Measurements from ENCODE around the gene TSPO. TPM values are rescaled to one million over a fixed set of nuclear protein-coding genes. Genes with fewer than 3 reads are reported as not detected.

The TSPO gene
- total and polyA plus RNA-seq, 2 of the 13 experiments (the other 11 are each of a cell fraction or from before 2014, with no cell fraction given), result 0.46 to 1.4 TPM

DNA sequence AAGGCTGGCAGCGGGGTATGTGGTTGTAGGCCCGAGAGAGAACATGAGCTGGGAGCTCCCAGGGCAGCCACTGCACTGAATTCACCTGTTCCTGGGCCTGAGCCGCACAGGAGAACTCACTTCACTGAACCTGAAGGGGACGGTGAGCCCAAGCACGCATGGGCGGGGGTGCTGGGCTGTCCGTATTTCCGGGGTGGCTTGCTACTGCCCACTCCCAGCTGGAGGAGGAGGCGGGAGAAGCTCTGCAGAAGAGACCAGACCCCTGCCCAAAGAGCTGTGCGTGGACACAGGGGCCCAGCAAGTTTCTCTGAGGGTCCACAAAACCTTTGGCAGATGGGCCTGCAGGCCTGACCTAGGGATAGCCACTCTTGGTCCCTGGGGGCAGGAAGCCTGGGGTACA is 30.8 kb downstream of the TSPO start (continued):
- TF ChIP-seq, protein P1, sequence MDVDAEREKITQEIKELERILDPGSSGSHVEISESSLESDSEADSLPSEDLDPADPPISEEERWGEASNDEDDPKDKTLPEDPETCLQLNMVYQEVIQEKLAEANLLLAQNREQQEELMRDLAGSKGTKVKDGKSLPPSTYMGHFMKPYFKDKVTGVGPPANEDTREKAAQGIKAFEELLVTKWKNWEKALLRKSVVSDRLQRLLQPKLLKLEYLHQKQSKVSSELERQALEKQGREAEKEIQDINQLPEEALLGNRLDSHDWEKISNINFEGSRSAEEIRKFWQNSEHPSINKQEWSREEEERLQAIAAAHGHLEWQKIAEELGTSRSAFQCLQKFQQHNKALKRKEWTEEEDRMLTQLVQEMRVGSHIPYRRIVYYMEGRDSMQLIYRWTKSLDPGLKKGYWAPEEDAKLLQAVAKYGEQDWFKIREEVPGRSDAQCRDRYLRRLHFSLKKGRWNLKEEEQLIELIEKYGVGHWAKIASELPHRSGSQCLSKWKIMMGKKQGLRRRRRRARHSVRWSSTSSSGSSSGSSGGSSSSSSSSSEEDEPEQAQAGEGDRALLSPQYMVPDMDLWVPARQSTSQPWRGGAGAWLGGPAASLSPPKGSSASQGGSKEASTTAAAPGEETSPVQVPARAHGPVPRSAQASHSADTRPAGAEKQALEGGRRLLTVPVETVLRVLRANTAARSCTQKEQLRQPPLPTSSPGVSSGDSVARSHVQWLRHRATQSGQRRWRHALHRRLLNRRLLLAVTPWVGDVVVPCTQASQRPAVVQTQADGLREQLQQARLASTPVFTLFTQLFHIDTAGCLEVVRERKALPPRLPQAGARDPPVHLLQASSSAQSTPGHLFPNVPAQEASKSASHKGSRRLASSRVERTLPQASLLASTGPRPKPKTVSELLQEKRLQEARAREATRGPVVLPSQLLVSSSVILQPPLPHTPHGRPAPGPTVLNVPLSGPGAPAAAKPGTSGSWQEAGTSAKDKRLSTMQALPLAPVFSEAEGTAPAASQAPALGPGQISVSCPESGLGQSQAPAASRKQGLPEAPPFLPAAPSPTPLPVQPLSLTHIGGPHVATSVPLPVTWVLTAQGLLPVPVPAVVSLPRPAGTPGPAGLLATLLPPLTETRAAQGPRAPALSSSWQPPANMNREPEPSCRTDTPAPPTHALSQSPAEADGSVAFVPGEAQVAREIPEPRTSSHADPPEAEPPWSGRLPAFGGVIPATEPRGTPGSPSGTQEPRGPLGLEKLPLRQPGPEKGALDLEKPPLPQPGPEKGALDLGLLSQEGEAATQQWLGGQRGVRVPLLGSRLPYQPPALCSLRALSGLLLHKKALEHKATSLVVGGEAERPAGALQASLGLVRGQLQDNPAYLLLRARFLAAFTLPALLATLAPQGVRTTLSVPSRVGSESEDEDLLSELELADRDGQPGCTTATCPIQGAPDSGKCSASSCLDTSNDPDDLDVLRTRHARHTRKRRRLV (CRISPR knock-in tag; IDR thresholded peaks at IDR 0.05), result no peak
- no peak for TF ChIP-seq ZFP90 (CRISPR knock-in tag; IDR thresholded peaks at IDR 0.05; ENCODE audit: borderline replicate concordance)

DNA sequence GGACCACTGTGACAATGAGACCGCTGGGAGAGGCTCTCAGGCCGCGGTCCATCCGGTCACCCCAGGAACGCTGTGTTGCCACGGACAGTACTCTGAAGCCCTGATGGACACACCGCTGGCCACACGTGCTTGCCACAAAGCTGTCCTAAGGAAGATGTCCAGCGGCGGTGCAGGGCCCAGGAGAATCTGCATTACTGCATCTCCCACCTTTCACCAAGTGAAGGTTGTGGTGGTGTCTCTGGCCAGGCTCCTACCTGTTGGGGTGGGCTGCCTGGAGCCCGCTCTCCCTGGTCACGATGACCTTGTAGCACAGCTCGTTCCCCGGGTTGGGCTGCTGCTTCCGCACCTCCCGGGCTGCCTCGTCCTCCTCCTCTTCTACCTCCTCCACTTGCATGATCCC is 31.4 kb downstream of the TSPO start:
- no peak for DNase-seq (ENCODE audit: low spot score)
- H3K4me3 ChIP-seq (replicated peaks in 1 of 3; ENCODE audit: insufficient read depth in 1 of 3, low read depth in 2 of 3, low read length in 3 of 3), result no peak overlapping the region
- H3K9me3 ChIP-seq (ENCODE audit: low read length), result no peaks in the 10 kb centered on the region
- H3K36me3 ChIP-seq (replicated peaks in 1 of 2; ENCODE audit: control insufficient read depth in 1 of 2, insufficient read depth in 2 of 2, low read length in 2 of 2), result peaks cover 9 to 25% of the 10 kb centered on the region in 2 experiments; a peak in 4 of 5 replicates
- ChIA-PET POLR2A (no interaction called here), CTCF (ENCODE audit: low intra/inter-chr PET ratio, low total read pairs) (no interaction called here)
- peaks cover 14% of the 10 kb centered on the region for H3K79me2 ChIP-seq (ENCODE audit: insufficient read depth, low read length)
- no peak overlapping the region for H2AFZ ChIP-seq (ENCODE audit: low read length)
- peaks cover 26% of the 10 kb centered on the region for H3K4me1 ChIP-seq (ENCODE audit: insufficient read depth, low read length)
- no peak overlapping the region for H3K9ac ChIP-seq (ENCODE audit: insufficient read depth, low read depth, low read length)
- no peak overlapping the region for H3K27ac ChIP-seq (ENCODE audit: extremely low read length, insufficient read depth, low read length)
- TF ChIP-seq, protein P2, sequence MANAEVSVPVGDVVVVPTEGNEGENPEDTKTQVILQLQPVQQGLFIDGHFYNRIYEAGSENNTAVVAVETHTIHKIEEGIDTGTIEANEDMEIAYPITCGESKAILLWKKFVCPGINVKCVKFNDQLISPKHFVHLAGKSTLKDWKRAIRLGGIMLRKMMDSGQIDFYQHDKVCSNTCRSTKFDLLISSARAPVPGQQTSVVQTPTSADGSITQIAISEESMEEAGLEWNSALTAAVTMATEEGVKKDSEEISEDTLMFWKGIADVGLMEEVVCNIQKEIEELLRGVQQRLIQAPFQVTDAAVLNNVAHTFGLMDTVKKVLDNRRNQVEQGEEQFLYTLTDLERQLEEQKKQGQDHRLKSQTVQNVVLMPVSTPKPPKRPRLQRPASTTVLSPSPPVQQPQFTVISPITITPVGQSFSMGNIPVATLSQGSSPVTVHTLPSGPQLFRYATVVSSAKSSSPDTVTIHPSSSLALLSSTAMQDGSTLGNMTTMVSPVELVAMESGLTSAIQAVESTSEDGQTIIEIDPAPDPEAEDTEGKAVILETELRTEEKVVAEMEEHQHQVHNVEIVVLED (CRISPR knock-in tag; IDR thresholded peaks at IDR 0.05; ENCODE audit: borderline replicate concordance), result no peak
- TF ChIP-seq ZKSCAN1 (IDR thresholded peaks at IDR 0.05; ENCODE audit: low read length) (no peak), ZNF615 (CRISPR knock-in tag; IDR thresholded peaks at IDR 0.05; ENCODE audit: borderline replicate concordance) (no peak), AKAP8 (CRISPR knock-in tag; IDR thresholded peaks at IDR 0.05) (no peak)
- no TSS peak for BruUV-seq (replicated peaks)
- ATAC-seq, result no peak
- in situ Hi-C loops (cut with HindIII; ENCODE audit: extremely low pct_ligation_motif_present, low pct_unique_long_range_greater_than_20kb), result no loop called here
- no peaks in the 10 kb centered on the region for H3K27me3 ChIP-seq (ENCODE audit: control insufficient read depth in 1 of 2, insufficient read depth in 2 of 2, low read length in 2 of 2)
- intact Hi-C loops (cut with micrococcal nuclease; ENCODE audit: unreplicated experiment), result no loop called here
- WGBS (ENCODE audit: low lambda C conversion rate), result 96% methylated on average over 7 of the region's 17 CpGs
- H4K20me1 ChIP-seq (ENCODE audit: insufficient read depth, low read length), result no peaks in the 10 kb centered on the region
- H3K4me2 ChIP-seq (ENCODE audit: low read depth, low read length), result no peak overlapping the region
- FAIRE-seq, result no peak

All from HepG2 (cell line).